ENCODE measurements around the gene NEDD1. TPM values are rescaled to one million over a fixed set of nuclear protein-coding genes. Genes with fewer than 3 reads are reported as not detected.

Gene NEDD1
- total and polyA plus RNA-seq, 10 of the 15 experiments (the other 5 are each of a cell fraction or from before 2014, with no cell fraction given): 15.9 to 52.6 (median 28.7) TPM

GRCh38 chr12:96982671-96983070 is 75.6 kb downstream of the NEDD1 start (continued):
- no peak for TF ChIP-seq CUX1 (IDR thresholded peaks at IDR 0.05; ENCODE audit: insufficient replicate concordance, low read depth, low read length)
- no peak for TF ChIP-seq YY1 (IDR thresholded peaks at IDR 0.05; ENCODE audit: low read depth, low read length)
- no peak for TF ChIP-seq ZBTB11 (CRISPR knock-in tag; IDR thresholded peaks at IDR 0.05)
- no peak for TF ChIP-seq EP300 (IDR thresholded peaks at IDR 0.05; ENCODE audit: borderline replicate concordance in 1 of 2, control insufficient read depth in 1 of 2, low read depth in 2 of 2, low read length in 2 of 2)
